GM04503 (cell line): ENCODE data around the gene TRIM34.
"Not testable (repeated sequence)": the region's sequence is repeated elsewhere in the genome, so short reads cannot be mapped to it uniquely, and the experiment has no call there.

ENCODE experiments used
- DNase-seq: peaks from one replicate; pipeline ENCODE4 v3.0.0-alpha.2; 2012; ENCODE audit warnings: low read depth

TRIM34 gene

GRCh38 chr11:5686426-5686825, 61.6 kb downstream of the TRIM34 start:
- no peak for DNase-seq

- DNase-seq, result no peak
Measured at GRCh38 chr11:5688482-5688881, 63.7 kb downstream of the TRIM34 start.

- peak; percentile 76 for DNase-seq
Measured at GRCh38 chr11:5689551-5689983, 64.8 kb downstream of the TRIM34 start, which contains the start of gene TRIM22. Gene TRIM22, plus strand, starts transcription at chr11:5689790. Its CDS starts 6,443 bp downstream, at chr11:5696233.

- peak; percentile 19 for DNase-seq
Measured at GRCh38 chr11:5690216-5690615, 65.4 kb downstream of the TRIM34 start.

- DNase-seq, result peak; percentile 27
Measured at GRCh38 chr11:5690736-5691135, 65.9 kb downstream of the TRIM34 start.

GRCh38 chr11:5691238-5691963, 66.6 kb downstream of the TRIM34 start:
- DNase-seq, result not testable (repeated sequence)

- DNase-seq, result no peak
Measured at GRCh38 chr11:5691964-5692361, 67.2 kb downstream of the TRIM34 start.
